ENCODE results near the gene CLINT1. TPM values are rescaled to one million over a fixed set of nuclear protein-coding genes. Genes with fewer than 3 reads are reported as not detected.

The CLINT1 gene
- total RNA-seq, 1 experiment from 2014 or later = 214 TPM

DNA sequence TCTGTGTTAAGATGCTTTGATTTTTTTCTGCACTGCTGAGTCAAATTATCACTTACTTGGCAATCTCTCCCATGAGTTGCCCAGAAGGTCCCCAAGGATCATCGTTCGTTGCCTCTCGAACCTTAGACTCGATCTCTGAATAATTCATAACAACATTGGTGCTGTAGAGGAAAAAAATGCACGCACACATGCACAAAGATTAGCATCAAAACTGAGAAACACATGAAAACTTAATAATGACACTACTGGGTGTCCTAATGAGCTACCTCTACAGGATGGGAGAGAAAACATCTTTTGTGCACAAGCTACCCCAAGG lies 41.6 kb downstream of the CLINT1 start:
- H3K9me3 Mint-ChIP-seq (ENCODE audit: low read depth, unreplicated experiment) = no peaks in the 10 kb centered on the region
- H3K4me3 Mint-ChIP-seq (ENCODE audit: low read depth, unreplicated experiment) = no peak overlapping the region
- H3K36me3 Mint-ChIP-seq (ENCODE audit: insufficient read depth, unreplicated experiment) = peaks cover 31% of the 10 kb centered on the region
- peaks cover 29% of the 10 kb centered on the region for H3K4me1 Mint-ChIP-seq (ENCODE audit: low read depth, unreplicated experiment)
- no TSS peak for BruUV-seq (replicated peaks)
- no peak overlapping the region for H3K27ac Mint-ChIP-seq (ENCODE audit: unreplicated experiment)
- TF ChIP-seq, protein P1, sequence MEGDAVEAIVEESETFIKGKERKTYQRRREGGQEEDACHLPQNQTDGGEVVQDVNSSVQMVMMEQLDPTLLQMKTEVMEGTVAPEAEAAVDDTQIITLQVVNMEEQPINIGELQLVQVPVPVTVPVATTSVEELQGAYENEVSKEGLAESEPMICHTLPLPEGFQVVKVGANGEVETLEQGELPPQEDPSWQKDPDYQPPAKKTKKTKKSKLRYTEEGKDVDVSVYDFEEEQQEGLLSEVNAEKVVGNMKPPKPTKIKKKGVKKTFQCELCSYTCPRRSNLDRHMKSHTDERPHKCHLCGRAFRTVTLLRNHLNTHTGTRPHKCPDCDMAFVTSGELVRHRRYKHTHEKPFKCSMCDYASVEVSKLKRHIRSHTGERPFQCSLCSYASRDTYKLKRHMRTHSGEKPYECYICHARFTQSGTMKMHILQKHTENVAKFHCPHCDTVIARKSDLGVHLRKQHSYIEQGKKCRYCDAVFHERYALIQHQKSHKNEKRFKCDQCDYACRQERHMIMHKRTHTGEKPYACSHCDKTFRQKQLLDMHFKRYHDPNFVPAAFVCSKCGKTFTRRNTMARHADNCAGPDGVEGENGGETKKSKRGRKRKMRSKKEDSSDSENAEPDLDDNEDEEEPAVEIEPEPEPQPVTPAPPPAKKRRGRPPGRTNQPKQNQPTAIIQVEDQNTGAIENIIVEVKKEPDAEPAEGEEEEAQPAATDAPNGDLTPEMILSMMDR (IDR thresholded peaks at IDR 0.05; ENCODE audit: unreplicated experiment) = no peak
- CTCF ChIA-PET = interaction anchor here (0.6 to 2.8 kb wide), 5 partner anchors 12 to 196 kb away, joined by 3 to 20 read pairs (median 3); no protein-coding TSS in a partner anchor
- no peak for DNase-seq
- intact Hi-C loops (cut with micrococcal nuclease; ENCODE audit: unreplicated experiment) = loop anchor here (2.0 to 5.0 kb wide), 2 partner anchors 39 to 260 kb away; no protein-coding TSS in a partner anchor
- no peaks in the 10 kb centered on the region for H3K27me3 Mint-ChIP-seq (ENCODE audit: unreplicated experiment)

DNA sequence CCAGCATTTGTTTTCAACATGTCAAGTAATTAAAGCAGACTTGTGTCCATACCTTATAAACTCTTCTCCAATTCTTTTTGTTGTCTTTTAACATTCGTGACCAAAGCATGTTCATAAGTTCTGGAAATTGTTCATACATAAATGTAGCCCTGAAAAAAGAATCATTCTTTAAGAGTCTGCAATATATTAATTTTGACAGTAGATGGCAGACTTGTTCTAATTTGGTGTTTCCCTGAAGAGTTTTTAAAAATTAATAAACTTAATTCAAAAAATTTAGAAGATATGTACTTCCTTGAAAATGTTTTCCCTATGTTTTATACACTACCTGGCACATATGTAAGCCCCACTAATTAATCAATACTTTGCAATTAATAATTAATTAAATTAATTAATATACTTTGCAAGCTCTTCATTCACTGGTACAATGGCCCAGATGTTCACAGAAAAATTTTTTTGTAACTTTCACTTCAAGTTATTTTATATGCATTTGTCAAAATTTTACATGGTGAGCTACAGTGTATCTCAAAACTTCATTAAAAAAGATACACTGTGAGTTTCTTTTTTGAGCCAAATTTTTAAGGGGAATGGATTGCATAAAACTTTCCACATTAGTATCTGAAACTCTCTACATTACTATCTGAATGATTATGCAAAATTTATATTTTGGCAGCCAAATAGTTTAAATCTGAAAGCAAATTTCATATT lies 42.1 kb downstream of the CLINT1 start:
- Mint-ChIP-seq H3K4me1 (ENCODE audit: low read depth, unreplicated experiment) (peaks cover 24% of the 10 kb centered on the region), H3K27ac (ENCODE audit: unreplicated experiment) (no peak overlapping the region), H3K4me3 (ENCODE audit: low read depth, unreplicated experiment) (no peak overlapping the region), H3K36me3 (ENCODE audit: insufficient read depth, unreplicated experiment) (peaks cover 33% of the 10 kb centered on the region), H3K9me3 (ENCODE audit: low read depth, unreplicated experiment) (no peaks in the 10 kb centered on the region), H3K27me3 (ENCODE audit: unreplicated experiment) (no peaks in the 10 kb centered on the region)
- TF ChIP-seq, protein P1 (IDR thresholded peaks at IDR 0.05; ENCODE audit: unreplicated experiment) = peak; percentile 37
- BruUV-seq (replicated peaks) = no TSS peak
- CTCF ChIA-PET = interaction anchor here (0.6 to 2.8 kb wide), 6 partner anchors 12 to 178 kb away, joined by 3 to 20 read pairs (median 4); no protein-coding TSS in a partner anchor
- intact Hi-C loops (cut with micrococcal nuclease; ENCODE audit: unreplicated experiment) = loop anchor here (1.0 to 5.0 kb wide), 4 partner anchors 40 to 260 kb away; no protein-coding TSS in a partner anchor
- DNase-seq = no peak

DNA sequence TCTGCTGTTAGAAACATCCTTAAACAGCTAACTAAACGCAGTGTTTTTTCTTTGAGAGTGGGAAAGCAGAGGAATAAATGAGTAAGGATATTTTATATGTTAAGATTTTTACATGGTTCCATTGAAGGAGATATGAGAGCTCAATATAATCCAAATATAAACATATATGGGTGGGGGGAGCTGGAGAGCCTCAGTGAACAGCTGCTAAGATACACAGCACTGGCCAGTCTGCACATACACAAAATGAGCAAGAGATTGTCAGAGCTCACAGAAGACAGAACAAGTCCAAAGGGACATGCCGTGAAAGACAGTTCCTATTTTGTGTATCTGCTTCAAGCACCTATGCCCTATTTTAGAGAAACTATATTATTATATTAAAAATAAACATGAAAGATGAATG lies 46.9 kb downstream of the CLINT1 start:
- CTCF ChIA-PET = interaction anchor here (0.5 to 1.1 kb wide), 2 partner anchors 49 to 1703 kb away, joined by 3 to 4 read pairs; no protein-coding TSS in a partner anchor
- peaks cover 55% of the 10 kb centered on the region for H3K36me3 Mint-ChIP-seq (ENCODE audit: insufficient read depth, unreplicated experiment)
- BruUV-seq (replicated peaks) = no TSS peak

DNA sequence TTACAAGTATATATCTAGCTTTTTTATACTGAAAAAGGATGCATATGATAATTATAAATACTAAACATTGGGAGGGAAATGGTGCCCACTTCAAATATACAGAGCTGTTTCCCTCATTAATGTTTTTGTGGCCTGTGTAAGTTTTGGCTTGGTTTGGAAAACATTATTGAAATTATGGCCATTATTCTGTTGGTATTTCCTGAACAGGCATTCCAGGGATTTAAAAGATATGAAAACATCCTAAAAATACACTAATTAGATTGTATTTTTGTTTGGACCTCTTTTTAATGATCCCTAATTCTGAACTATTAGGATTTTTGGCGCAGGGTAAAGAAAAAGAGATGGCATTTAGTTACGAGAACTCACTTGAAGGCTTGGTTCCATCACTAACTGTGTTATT lies 50.9 kb downstream of the CLINT1 start:
- H3K4me1 Mint-ChIP-seq (ENCODE audit: low read depth, unreplicated experiment) = no peaks in the 10 kb centered on the region
- BruUV-seq (replicated peaks) = no TSS peak
- peaks cover 55% of the 10 kb centered on the region for H3K36me3 Mint-ChIP-seq (ENCODE audit: insufficient read depth, unreplicated experiment)
- intact Hi-C loops (cut with micrococcal nuclease; ENCODE audit: unreplicated experiment) = no loop called here
- no peak overlapping the region for H3K4me3 Mint-ChIP-seq (ENCODE audit: low read depth, unreplicated experiment)
- TF ChIP-seq, protein P1 (IDR thresholded peaks at IDR 0.05; ENCODE audit: unreplicated experiment) = no peak
- H3K27me3 Mint-ChIP-seq (ENCODE audit: unreplicated experiment) = no peaks in the 10 kb centered on the region
- CTCF ChIA-PET = no interaction called here
- H3K27ac Mint-ChIP-seq (ENCODE audit: unreplicated experiment) = no peak overlapping the region
- no peaks in the 10 kb centered on the region for H3K9me3 Mint-ChIP-seq (ENCODE audit: low read depth, unreplicated experiment)
- DNase-seq = no peak

More for the DNA sequence above, 46.9 kb downstream of the CLINT1 start:
- Mint-ChIP-seq H3K4me3 (ENCODE audit: low read depth, unreplicated experiment) (no peak overlapping the region), H3K27ac (ENCODE audit: unreplicated experiment) (no peak overlapping the region), H3K4me1 (ENCODE audit: low read depth, unreplicated experiment) (no peaks in the 10 kb centered on the region), H3K27me3 (ENCODE audit: unreplicated experiment) (no peaks in the 10 kb centered on the region), H3K9me3 (ENCODE audit: low read depth, unreplicated experiment) (no peaks in the 10 kb centered on the region)
- intact Hi-C loops (cut with micrococcal nuclease; ENCODE audit: unreplicated experiment) = no loop called here
- TF ChIP-seq, protein P1 (IDR thresholded peaks at IDR 0.05; ENCODE audit: unreplicated experiment) = no peak
- DNase-seq = no peak
